COR-L47 (cell line): ENCODE measurements around the gene MYOF.
"Not testable (repeated sequence)": the region's sequence is repeated elsewhere in the genome, so short reads cannot be mapped to it uniquely, and the experiment has no call there.

Source experiments
- DNase-seq: peaks from one replicate; lab custom pipeline; 2025; lab: John Stamatoyannopoulos, UW

MYOF gene

GRCh38 chr10:93344691-93345090, 137.4 kb downstream of the MYOF start:
- no peak for DNase-seq

GRCh38 chr10:93342921-93343320, 139.2 kb downstream of the MYOF start:
- DNase-seq, result no peak

- DNase-seq, result no peak
Measured at GRCh38 chr10:93342366-93342765, 139.8 kb downstream of the MYOF start.

GRCh38 chr10:93337309-93337721, 144.8 kb downstream of the MYOF start:
- no peak for DNase-seq

- no peak for DNase-seq
Measured at GRCh38 chr10:93336678-93337077, 145.5 kb downstream of the MYOF start.

- DNase-seq, result no peak
Measured at GRCh38 chr10:93336110-93336509, 146.0 kb downstream of the MYOF start.

- DNase-seq, result no peak
Measured at GRCh38 chr10:93334901-93335327, 147.2 kb downstream of the MYOF start.

- no peak for DNase-seq
Measured at GRCh38 chr10:93334181-93334580, 148.0 kb downstream of the MYOF start.

- DNase-seq, result peak; percentile 83
Measured at GRCh38 chr10:93333278-93333978, 148.7 kb downstream of the MYOF start.

- DNase-seq, result no peak
Measured at GRCh38 chr10:93330824-93331223, 151.3 kb downstream of the MYOF start.

- DNase-seq, result peak; percentile 22
Measured at GRCh38 chr10:93319896-93320295, 162.2 kb downstream of the MYOF start.

- no peak for DNase-seq
Measured at GRCh38 chr10:93319096-93319495, 163.0 kb downstream of the MYOF start.

GRCh38 chr10:93315246-93315645, 166.9 kb downstream of the MYOF start:
- DNase-seq, result no peak

- DNase-seq, result not testable (repeated sequence)
Measured at GRCh38 chr10:93314656-93315055, 167.5 kb downstream of the MYOF start.

- no peak for DNase-seq
Measured at GRCh38 chr10:93313798-93314197, 168.3 kb downstream of the MYOF start.

- DNase-seq, result no peak
Measured at GRCh38 chr10:93309062-93309461, 173.1 kb downstream of the MYOF start.

GRCh38 chr10:93305122-93305521, 177.0 kb downstream of the MYOF start:
- DNase-seq, result no peak

- DNase-seq, result no peak
Measured at GRCh38 chr10:93300981-93301380, 181.2 kb downstream of the MYOF start.

GRCh38 chr10:93300288-93300917, 181.7 kb downstream of the MYOF start:
- no peak for DNase-seq

GRCh38 chr10:93299606-93300287, 182.4 kb downstream of the MYOF start:
- no peak for DNase-seq

- DNase-seq, result no peak
Measured at GRCh38 chr10:93299195-93299594, 182.9 kb downstream of the MYOF start.

GRCh38 chr10:93296151-93296550, 186.0 kb downstream of the MYOF start:
- no peak for DNase-seq

- DNase-seq, result no peak
Measured at GRCh38 chr10:93293999-93294398, 188.1 kb downstream of the MYOF start.
